ENCODE results near the gene BORCS5.

Gene BORCS5

GRCh38 chr12:12465522-12465921 lies 108.6 kb downstream of the BORCS5 start:
- TF ChIP-seq CTCF (IDR thresholded peaks at IDR 0.05; ENCODE audit: low read depth, low read length), result no peak
- DNase-seq (ENCODE audit: low read depth, low spot score), result no peak
- in situ Hi-C loops (cut with HindIII; ENCODE audit: low sequenced_read_pairs), result no loop called here
- no peak overlapping the region for H3K4me3 ChIP-seq (ENCODE audit: low read depth, low read length)

GRCh38 chr12:12466157-12466556 lies 109.3 kb downstream of the BORCS5 start:
- TF ChIP-seq CTCF (IDR thresholded peaks at IDR 0.05; ENCODE audit: low read depth, low read length), result no peak
- in situ Hi-C loops (cut with HindIII; ENCODE audit: low sequenced_read_pairs), result no loop called here
- H3K4me3 ChIP-seq (ENCODE audit: low read depth, low read length), result no peak overlapping the region
- no peak for DNase-seq (ENCODE audit: low read depth, low spot score)

- in situ Hi-C loops (cut with HindIII; ENCODE audit: low sequenced_read_pairs), result no loop called here
- no peak overlapping the region for H3K4me3 ChIP-seq (ENCODE audit: low read depth, low read length)
- no peak for TF ChIP-seq CTCF (IDR thresholded peaks at IDR 0.05; ENCODE audit: low read depth, low read length)
- DNase-seq (ENCODE audit: low read depth, low spot score), result no peak
Measured at GRCh38 chr12:12467264-12467663, 110.4 kb downstream of the BORCS5 start.

- TF ChIP-seq CTCF (IDR thresholded peaks at IDR 0.05; ENCODE audit: low read depth, low read length), result no peak
- in situ Hi-C loops (cut with HindIII; ENCODE audit: low sequenced_read_pairs), result no loop called here
- DNase-seq (ENCODE audit: low read depth, low spot score), result peak; percentile 28
- no peak overlapping the region for H3K4me3 ChIP-seq (ENCODE audit: low read depth, low read length)
Measured at GRCh38 chr12:12467688-12468261, 110.9 kb downstream of the BORCS5 start.

GRCh38 chr12:12468575-12468974 lies 111.7 kb downstream of the BORCS5 start:
- TF ChIP-seq CTCF (IDR thresholded peaks at IDR 0.05; ENCODE audit: low read depth, low read length), result no peak
- in situ Hi-C loops (cut with HindIII; ENCODE audit: low sequenced_read_pairs), result no loop called here
- no peak for DNase-seq (ENCODE audit: low read depth, low spot score)
- no peak overlapping the region for H3K4me3 ChIP-seq (ENCODE audit: low read depth, low read length)

GRCh38 chr12:12469386-12469785 lies 112.5 kb downstream of the BORCS5 start:
- TF ChIP-seq CTCF (IDR thresholded peaks at IDR 0.05; ENCODE audit: low read depth, low read length), result no peak
- in situ Hi-C loops (cut with HindIII; ENCODE audit: low sequenced_read_pairs), result no loop called here
- no peak for DNase-seq (ENCODE audit: low read depth, low spot score)

More at GRCh38 chr12:12469386-12469785, 112.5 kb downstream of the BORCS5 start:
- H3K4me3 ChIP-seq (ENCODE audit: low read depth, low read length), result no peak overlapping the region
